Islet precursor cell (in vitro differentiated cells): ENCODE measurements around the gene TIMMDC1.
"Not testable (repeated sequence)": the region's sequence is repeated elsewhere in the genome, so short reads cannot be mapped to it uniquely, and the experiment has no call there.

Experiments
- DNase-seq: peaks from one replicate; pipeline ENCODE4 v3.0.0-alpha.2; 2018

The TIMMDC1 gene

GRCh38 chr3:119557877-119558269 lies 59.5 kb downstream of the TIMMDC1 start:
- no peak for DNase-seq

DNA sequence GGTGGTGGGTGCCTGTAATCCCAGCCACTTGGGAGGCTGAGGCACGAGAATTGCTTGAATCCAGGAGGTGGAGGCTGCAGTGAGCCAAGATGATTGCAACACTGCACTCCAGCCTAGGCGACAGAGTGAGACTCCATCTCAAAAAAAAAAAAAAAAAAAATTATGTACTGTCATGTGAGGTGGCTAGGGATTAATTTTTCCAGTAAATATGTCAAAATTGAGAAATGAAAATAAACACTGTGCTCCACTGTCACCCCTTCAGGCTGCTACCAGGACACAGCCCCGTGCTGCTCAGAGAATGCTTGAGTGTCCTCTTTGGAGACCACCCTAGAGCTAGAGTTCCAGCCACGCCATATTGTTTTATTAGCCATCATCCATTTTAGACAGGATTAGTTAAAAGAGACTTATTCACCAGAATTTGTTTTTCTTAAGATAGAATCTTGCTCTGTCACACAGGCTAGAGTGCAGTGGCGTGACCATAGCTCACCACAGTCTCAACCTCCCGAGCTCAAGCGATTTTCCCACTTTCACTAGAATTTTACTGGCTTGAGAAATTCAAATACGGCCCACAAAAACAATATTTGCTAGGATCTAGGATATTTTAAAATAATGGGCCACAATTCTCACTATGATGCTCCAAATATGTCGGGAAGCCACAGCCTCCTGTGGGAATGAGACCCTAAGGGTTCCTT lies 60.4 kb downstream of the TIMMDC1 start:
- DNase-seq: no peak

DNA sequence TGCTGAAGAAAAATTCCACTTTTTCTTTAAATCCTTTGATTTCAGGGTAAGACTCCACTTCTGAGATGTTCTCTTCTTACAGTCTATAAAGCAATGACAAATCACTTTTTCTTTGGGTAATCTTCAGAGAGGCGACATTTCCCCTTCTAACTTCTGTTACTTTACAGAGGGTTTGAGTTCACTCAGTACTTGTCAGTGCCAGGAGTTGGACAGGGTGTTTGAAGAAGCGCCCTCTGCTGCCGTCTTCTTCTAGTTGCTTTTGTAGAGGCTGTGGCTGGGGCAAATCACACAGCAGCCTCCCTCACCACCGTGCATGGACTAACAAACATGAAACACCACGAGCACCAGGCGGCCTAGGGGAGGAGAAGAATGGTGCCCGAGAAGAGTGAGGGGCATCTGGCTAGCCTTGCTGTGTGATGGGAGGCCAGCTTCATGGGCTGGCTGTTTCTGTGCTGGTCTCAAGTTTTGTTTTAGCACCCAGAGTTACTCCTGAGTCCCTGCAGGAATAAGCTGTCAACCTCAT lies 61.2 kb downstream of the TIMMDC1 start, which contains the start of gene CD80:
CD80 (minus strand) TSS at position 174 of the 523 bp plus-strand sequence. CDS start 1,886 bp downstream, outside the sequence.
- DNase-seq: peak; percentile 79

DNA sequence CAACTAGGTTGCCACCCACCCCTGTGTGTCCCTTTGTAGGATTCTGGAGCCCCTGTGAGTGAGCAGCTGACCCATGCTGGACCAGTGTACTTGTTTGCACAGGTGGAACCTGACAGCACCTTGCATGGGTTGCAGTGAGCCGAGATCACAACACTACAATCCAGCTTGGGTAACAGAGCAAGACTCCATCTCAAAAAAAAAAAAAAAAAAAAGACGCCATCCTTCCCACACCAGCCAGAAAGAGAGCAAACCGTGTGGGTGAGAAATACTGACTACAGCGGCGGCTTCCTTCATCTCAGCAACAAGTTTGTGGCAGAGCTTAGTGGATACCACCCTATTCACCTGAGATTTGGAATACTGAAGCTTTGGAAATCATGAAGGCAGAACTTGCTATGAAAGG lies 61.8 kb downstream of the TIMMDC1 start:
- DNase-seq: no peak

GRCh38 chr3:119562307-119562961 lies 64.1 kb downstream of the TIMMDC1 start:
- DNase-seq: no peak

- not testable (repeated sequence) for DNase-seq
Measured at GRCh38 chr3:119563334-119563733, 65.0 kb downstream of the TIMMDC1 start.

DNA sequence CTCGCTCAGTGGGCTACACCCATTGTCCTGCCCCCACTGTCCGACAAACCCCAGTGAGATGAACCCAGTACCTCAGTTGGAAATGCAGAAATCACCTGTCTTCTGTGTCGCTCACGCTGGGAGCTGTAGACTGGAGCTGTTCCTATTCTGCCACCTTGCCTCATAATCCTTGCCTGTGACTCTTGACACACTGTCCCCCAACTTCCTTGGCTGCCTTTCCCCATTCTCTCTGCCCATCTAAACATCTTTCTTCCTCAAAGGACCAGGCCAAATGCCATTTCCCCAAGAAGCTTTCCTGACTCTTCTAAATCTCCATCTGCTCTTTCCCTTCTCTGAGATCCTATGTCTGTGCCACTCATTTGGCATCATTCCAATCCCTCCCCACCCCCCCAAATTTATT lies 70.8 kb downstream of the TIMMDC1 start:
- DNase-seq: no peak

DNA sequence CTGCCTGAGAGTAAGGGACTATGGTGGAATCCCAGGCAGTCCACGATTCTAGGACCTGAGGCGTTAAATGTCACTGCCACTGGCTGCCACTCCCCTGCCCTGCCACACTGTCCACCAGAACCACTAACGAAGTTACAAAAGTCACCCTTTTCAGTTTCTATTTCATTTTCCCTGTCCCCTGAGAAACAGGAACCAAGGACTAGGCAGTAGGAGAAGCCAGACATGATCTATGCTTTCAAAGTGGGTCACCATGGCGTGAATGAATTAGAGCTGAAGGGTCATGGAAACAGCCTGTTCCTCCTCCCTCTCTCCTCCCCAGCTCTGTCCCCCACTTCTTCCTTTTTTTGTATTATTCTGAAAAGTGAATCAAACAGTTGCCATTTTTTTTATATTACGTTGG lies 71.9 kb downstream of the TIMMDC1 start:
- no peak for DNase-seq

DNA sequence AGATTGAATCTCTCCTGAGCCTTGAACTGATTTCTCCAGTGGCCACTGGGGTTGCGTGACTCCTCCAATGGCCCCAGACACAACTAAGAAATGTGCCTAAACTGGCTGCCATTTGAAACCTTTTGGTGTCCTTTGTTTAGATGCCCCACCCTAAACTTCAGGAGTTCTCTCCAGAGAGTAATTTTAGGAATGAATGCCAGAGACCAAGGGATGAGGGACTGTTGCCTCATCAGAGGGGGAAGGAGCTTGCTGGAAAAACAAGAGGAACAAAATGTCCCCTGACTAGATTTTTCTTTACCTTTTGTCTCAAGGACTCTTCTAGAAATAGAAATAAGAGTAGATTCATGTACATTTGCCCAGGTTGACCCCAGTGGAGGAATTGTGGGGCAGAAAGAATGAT lies 72.9 kb downstream of the TIMMDC1 start:
- no peak for DNase-seq

DNA sequence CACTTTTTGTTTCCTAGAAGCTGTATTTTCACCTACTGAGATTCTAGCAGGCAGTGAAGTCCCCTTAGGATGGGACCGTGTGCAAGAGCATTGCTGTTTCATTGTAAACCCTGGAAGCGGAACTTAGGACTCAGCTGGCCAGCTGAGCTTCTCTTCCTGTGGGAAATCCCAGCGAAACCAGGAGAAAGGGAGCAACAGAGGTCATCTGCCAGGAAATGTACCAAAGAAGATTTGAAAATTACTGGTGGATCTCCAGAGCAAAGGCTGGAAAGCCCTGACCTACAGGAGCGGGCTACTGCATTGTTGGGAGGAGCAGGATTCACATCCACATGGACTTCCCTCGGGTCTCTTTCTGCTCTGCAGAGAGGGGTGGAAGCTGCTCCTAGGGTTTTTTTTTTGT lies 73.3 kb downstream of the TIMMDC1 start:
- DNase-seq: no peak
